SK-N-DZ (cell line): ENCODE measurements around the gene GAGE12H. TPM values are rescaled to one million over a fixed set of nuclear protein-coding genes. Genes with fewer than 3 reads are reported as not detected.
"Not testable (repeated sequence)": the region's sequence is repeated elsewhere in the genome, so short reads cannot be mapped to it uniquely, and the experiment has no call there.

Experiments used
- DNase-seq: peaks from one replicate; pipeline ENCODE4 v3.0.0-alpha.2; 2015; ENCODE audit warnings: low spot score
- polyA plus RNA-seq, 2 experiments: library from polyadenylated mRNA; depleted of rRNA; stranded (reverse); fragments of >200 nt; gene quantifications; 2 replicates each; pipeline ENCODE4 v1.2.3, GENCODE V29; 2014
- small RNA-seq, 2 experiments: library from RNA; depleted of rRNA; stranded (forward); fragments of <200 nt; gene quantifications; one replicate each; pipeline ENCODE3, GENCODE V24; 2014

The GAGE12H gene, protein sequence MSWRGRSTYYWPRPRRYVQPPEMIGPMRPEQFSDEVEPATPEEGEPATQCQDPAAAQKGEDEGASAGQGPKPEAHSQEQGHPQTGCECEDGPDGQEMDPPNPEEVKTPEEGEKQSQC
- not detected in 2 replicates for polyA plus RNA-seq (2014; cell fraction: cytosol; rRNA removed)
- polyA plus RNA-seq (2014; cell fraction: nucleus; rRNA removed) = not detected in 2 replicates

- DNase-seq = not testable (repeated sequence)
These were observed at the start of gene GAGE12H for GRCh38 chrX:49579649-49580048. Gene GAGE12H, plus strand, starts transcription at chrX:49579949. Its CDS starts 1,155 bp downstream, at chrX:49581104.

DNA sequence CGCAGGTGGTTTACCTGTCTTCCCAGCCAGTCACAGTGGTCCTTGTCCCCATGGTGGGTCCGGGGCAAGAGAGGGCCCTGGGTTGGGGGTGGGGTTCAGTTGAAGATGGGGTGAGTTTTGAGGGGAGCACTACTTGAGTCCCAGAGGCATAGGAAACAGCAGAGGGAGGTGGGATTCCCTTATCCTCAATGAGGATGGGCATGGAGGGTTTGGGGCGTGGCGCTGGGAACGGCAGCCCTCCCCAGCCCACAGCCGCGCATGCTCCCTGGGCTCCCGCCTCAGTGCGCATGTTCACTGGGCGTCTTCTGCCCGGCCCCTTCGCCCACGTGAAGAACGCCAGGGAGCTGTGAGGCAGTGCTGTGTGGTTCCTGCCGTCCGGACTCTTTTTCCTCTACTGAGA, 47.9 kb upstream of the GAGE12H start, which contains the start of gene GAGE12C:
Gene GAGE12C, plus strand, starts transcription at position 301 of the 400 bp plus-strand sequence. CDS start 1,155 bp downstream, outside the sequence.
- DNase-seq = not testable (repeated sequence)

DNA sequence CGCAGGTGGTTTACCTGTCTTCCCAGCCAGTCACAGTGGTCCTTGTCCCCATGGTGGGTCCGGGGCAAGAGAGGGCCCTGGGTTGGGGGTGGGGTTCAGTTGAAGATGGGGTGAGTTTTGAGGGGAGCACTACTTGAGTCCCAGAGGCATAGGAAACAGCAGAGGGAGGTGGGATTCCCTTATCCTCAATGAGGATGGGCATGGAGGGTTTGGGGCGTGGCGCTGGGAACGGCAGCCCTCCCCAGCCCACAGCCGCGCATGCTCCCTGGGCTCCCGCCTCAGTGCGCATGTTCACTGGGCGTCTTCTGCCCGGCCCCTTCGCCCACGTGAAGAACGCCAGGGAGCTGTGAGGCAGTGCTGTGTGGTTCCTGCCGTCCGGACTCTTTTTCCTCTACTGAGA, 38.3 kb upstream of the GAGE12H start, which contains the start of gene GAGE12D:
Gene GAGE12D, plus strand, starts transcription at position 301 of the 400 bp plus-strand sequence. CDS start 1,155 bp downstream, outside the sequence.
- DNase-seq = not testable (repeated sequence)

- not testable (repeated sequence) for DNase-seq
These were observed 28.8 kb upstream of the GAGE12H start, which contains the start of gene GAGE12E for GRCh38 chrX:49550989-49551388. Gene GAGE12E, plus strand, starts transcription at chrX:49551289. Its CDS starts 1,155 bp downstream, at chrX:49552444.

- not testable (repeated sequence) for DNase-seq
These were observed 19.2 kb upstream of the GAGE12H start, which contains the start of gene GAGE12F for GRCh38 chrX:49560542-49560941. Gene GAGE12F, plus strand, starts transcription at chrX:49560842. Its CDS starts 1,155 bp downstream, at chrX:49561997.

DNA sequence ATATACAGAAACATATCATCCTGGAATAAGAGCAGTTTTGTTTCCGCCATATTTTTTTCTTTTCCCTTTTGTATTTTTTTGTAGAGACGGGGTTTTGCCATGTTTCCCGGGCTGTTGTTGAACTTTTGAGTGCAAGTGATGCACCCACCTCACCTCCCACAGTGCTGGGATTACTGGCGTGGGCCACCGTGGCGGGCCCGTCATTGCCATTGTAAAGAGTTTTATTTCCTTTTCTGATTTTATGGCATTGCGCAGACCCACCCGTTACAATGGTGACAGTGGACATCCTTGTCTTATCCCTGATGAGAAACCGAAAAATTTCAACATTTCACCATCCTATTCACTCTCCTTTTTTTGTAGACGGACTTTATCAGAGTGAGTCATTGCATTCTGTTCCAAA, 11.0 kb upstream of the GAGE12H start:
- DNase-seq = not testable (repeated sequence)

DNA sequence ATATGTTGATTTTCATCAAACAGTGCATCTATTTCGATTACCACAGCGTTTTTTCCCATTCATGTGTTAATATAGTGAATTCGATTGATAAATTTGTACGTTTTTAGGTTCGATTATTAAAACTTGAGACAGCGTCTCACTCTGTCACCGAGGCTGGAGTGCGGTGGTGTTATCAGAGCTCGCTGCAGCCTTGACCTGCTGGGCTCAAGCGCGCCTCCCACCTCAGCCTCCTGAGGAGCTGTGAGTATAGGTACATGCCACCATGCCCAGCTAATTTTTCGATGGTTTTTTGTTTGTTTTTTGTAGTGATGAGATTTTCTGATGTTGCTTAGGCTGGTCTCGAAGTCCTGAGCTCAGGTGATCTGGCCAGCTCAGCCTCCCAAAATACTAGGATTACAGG, 10.6 kb upstream of the GAGE12H start:
- DNase-seq = not testable (repeated sequence)

DNA sequence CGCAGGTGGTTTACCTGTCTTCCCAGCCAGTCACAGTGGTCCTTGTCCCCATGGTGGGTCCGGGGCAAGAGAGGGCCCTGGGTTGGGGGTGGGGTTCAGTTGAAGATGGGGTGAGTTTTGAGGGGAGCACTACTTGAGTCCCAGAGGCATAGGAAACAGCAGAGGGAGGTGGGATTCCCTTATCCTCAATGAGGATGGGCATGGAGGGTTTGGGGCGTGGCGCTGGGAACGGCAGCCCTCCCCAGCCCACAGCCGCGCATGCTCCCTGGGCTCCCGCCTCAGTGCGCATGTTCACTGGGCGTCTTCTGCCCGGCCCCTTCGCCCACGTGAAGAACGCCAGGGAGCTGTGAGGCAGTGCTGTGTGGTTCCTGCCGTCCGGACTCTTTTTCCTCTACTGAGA, 9.6 kb upstream of the GAGE12H start, which contains the start of gene GAGE12G:
Gene GAGE12G, plus strand, starts transcription at position 301 of the 400 bp plus-strand sequence. CDS start 1,155 bp downstream, outside the sequence.
- not testable (repeated sequence) for DNase-seq

GRCh38 chrX:49589196-49589595, 9.4 kb downstream of the GAGE12H start, which contains the start of gene GAGE2A:
Gene GAGE2A, plus strand, starts transcription at chrX:49589496. Its CDS starts 1,155 bp downstream, at chrX:49590651.
- DNase-seq = not testable (repeated sequence)

DNA sequence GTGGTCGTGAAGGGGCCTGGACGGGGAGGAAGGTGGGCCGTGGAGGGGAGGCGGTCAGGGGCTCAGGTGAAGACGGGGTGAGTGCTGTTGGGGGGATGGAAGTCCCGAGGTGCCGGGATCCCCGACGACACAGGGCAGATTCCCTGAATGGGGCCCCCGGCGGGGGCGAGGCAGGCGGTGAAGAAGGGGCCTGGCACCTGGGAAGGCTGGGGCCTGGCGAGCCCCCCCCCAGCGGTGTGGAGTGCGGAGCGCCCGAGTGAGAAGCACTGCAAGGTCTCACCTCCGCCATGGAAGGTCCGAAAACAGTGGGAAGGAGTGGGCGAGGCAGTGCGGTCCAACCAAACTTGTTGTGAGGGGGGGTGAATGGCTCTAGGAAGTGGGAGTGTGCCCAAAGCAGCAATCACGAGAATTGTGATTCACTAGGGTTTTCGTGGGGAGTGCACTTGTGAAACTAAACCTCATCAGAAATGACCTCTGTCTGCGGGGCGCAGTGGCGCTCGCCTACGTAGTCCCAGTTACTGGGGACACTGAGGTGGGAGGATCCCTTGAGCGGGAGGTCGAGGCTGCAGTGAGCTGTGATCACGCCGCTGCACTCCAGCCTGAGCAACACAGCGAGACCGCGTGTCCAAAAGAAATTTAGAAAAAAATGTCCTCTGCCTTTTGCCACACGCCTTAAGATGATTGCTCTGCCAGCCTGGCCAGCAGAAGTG, 10.2 kb downstream of the GAGE12H start:
- DNase-seq = not testable (repeated sequence)

- DNase-seq = not testable (repeated sequence)
These were observed 10.7 kb downstream of the GAGE12H start for GRCh38 chrX:49590488-49590887.

DNA sequence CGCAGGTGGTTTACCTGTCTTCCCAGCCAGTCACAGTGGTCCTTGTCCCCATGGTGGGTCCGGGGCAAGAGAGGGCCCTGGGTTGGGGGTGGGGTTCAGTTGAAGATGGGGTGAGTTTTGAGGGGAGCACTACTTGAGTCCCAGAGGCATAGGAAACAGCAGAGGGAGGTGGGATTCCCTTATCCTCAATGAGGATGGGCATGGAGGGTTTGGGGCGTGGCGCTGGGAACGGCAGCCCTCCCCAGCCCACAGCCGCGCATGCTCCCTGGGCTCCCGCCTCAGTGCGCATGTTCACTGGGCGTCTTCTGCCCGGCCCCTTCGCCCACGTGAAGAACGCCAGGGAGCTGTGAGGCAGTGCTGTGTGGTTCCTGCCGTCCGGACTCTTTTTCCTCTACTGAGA, 19.0 kb downstream of the GAGE12H start, which contains the start of gene GAGE1:
Gene GAGE1, plus strand, starts transcription at position 301 of the 400 bp plus-strand sequence. CDS start 1,155 bp downstream, outside the sequence.
- not testable (repeated sequence) for DNase-seq

DNA sequence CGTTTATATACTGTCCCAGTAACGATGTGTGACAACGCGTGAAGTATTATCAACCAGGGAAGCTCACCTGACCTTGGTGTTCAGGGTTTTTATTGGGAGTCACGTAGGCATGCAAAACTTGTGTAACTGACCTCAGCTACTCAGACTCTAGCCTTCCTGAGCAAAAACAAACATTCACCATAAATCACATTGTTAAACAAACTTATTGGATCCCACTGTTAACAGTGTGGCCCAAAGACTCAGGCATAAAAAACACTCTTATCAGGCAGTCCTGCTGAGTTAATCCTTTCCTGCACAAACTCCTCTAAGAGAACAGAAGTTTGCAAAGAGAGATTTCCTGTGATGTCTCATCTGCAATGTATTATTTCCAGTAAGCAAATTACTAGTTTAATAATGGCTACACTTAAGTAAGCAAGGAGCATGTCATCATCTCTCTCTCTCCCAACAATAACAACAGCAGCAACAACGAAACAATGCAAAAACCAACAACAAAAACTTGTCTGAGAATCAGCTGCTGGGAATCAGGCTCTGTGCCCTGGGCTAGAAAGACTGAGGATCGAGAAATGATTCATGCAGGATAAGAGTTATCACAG, 31.1 kb downstream of the GAGE12H start:
- no peak for DNase-seq

GRCh38 chrX:49618574-49618973, 38.8 kb downstream of the GAGE12H start:
- DNase-seq = no peak

GRCh38 chrX:49627086-49627777, 47.5 kb downstream of the GAGE12H start:
- DNase-seq = no peak

Small RNAs within 50 kb of the gene (small RNA-seq; reads per million reads assigned to genes)
- 0 reads per million in 2 experiments for gene GAGE12B
